GM12878 (cell line): ENCODE data around the gene LTA. TPM values are rescaled to one million over a fixed set of nuclear protein-coding genes. Genes with fewer than 3 reads are reported as not detected.

Experiments used
- BRCA1 ChIP-seq: IDR thresholded peaks from 2 replicates; pipeline ENCODE4 v1.6.1; 2011; ENCODE audit warnings: low read depth, low read length, improper control_type of control experiment
- CBX3 ChIP-seq: fragments of 200-600 bp; sonication (generic); IDR thresholded peaks from 2 replicates; pipeline ENCODE4 v1.6.1; 2016; ENCODE audit warnings: low read depth, borderline replicate concordance
- CHD1 ChIP-seq: IDR thresholded peaks from 2 replicates; pipeline ENCODE4 v1.6.1; 2012; ENCODE audit warnings: low read depth, low read length, improper control_type of control experiment
- EGR1 ChIP-seq, 2 experiments: IDR thresholded peaks; 1 replicate in 1 of 2; 2 replicates in 1 of 2; pipeline ENCODE4 v1.6.1; 2011 to 2012; ENCODE audit warnings: low read depth in 2 of 2, low read length in 2 of 2, borderline replicate concordance in 1 of 2, mild to moderate bottlenecking in 1 of 2, moderate library complexity in 1 of 2
- ESRRA ChIP-seq: IDR thresholded peaks from 2 replicates; pipeline ENCODE4 v1.6.1; 2012; ENCODE audit warnings: mild to moderate bottlenecking, low read length, improper control_type of control experiment
- FOXK2 ChIP-seq: fragments of 450-650 bp; IDR thresholded peaks from 2 replicates; pipeline ENCODE4 v1.6.1; 2017; ENCODE audit warnings: mild to moderate bottlenecking, moderate library complexity
- HDGF ChIP-seq: fragments of 450-650 bp; IDR thresholded peaks from 2 replicates; pipeline ENCODE4 v1.6.1; 2016; ENCODE audit warnings: antibody characterized with exemption
- JUNB ChIP-seq: IDR thresholded peaks from 2 replicates; pipeline ENCODE4 v1.6.1; 2016; ENCODE audit warnings: antibody characterized with exemption, mild to moderate bottlenecking
- KLF5 ChIP-seq: fragments of 450-650 bp; IDR thresholded peaks from 2 replicates; pipeline ENCODE4 v1.6.1; 2014; ENCODE audit warnings: mild to moderate bottlenecking; ENCODE audit not compliant: partially characterized antibody
- MLLT1 ChIP-seq: fragments of 450-650 bp; IDR thresholded peaks from 2 replicates; pipeline ENCODE4 v1.6.1; 2016; ENCODE audit warnings: mild to moderate bottlenecking
- NR2C2 ChIP-seq: IDR thresholded peaks from 2 replicates; pipeline ENCODE4 v1.6.1; 2011; ENCODE audit warnings: borderline replicate concordance, low read depth; ENCODE audit not compliant: control insufficient read depth, insufficient read length
- NRF1 ChIP-seq: conservative IDR thresholded peaks from 2 replicates; pipeline ENCODE4 v1.6.1; 2011; ENCODE audit warnings: mild to moderate bottlenecking, low read depth, low read length, improper control_type of control experiment
- RAD21 ChIP-seq: IDR thresholded peaks from 2 replicates; pipeline ENCODE4 v1.6.1; 2011; ENCODE audit warnings: mild to moderate bottlenecking, low read depth, low read length, moderate library complexity; ENCODE audit not compliant: insufficient read depth
- SP1 ChIP-seq: IDR thresholded peaks from one replicate; pipeline ENCODE4 v1.6.1; 2011; ENCODE audit warnings: low read depth, low read length
- STAT3 ChIP-seq: IDR thresholded peaks from 2 replicates; pipeline ENCODE4 v1.6.1; 2011; ENCODE audit warnings: low read depth, low read length, improper control_type of control experiment
- TBL1XR1 ChIP-seq: IDR thresholded peaks from 2 replicates; pipeline ENCODE4 v1.6.1; 2012; ENCODE audit warnings: low read depth, low read length, improper control_type of control experiment
- TCF12 ChIP-seq: IDR thresholded peaks from 2 replicates; pipeline ENCODE4 v1.6.1; 2011; ENCODE audit warnings: low read depth, mild to moderate bottlenecking, low read length
- USF1 ChIP-seq: IDR thresholded peaks from 2 replicates; pipeline ENCODE4 v1.6.1; 2011; ENCODE audit warnings: borderline replicate concordance, low read depth, mild to moderate bottlenecking, moderate library complexity, mixed read lengths, low read length; ENCODE audit not compliant: insufficient read depth; ENCODE audit errors: extremely low read length
- WRNIP1 ChIP-seq: IDR thresholded peaks from 2 replicates; pipeline ENCODE4 v1.6.1; 2011; ENCODE audit warnings: low read depth, low read length, improper control_type of control experiment, borderline replicate concordance
- polyA plus RNA-seq, 11 experiments: library from polyadenylated mRNA; depleted of rRNA in 4 of 11; unstranded in 6 of 11; stranded (reverse) in 5 of 11; fragments of >200 nt; fragmentation: Nextera tagmentation in 4 of 11; fragmentation: Illumina TruSeq in 1 of 11; extraction: Ambion mirVana in 4 of 11; extraction: Trizol in 1 of 11; gene quantifications; 1 replicate in 1 of 11; 2 replicates in 10 of 11; pipeline versions ENCODE4 v1.2.1 to v1.2.3, GENCODE V29; 2011 to 2016; ENCODE audit warnings: inconsistent platforms in 2 of 11, missing spikeins in 2 of 11, low read depth in 1 of 11
- total RNA-seq, 4 experiments: library from RNA; depleted of rRNA in 3 of 4; stranded (reverse); fragments of >200 nt in 3 of 4; fragmentation: Illumina TruSeq in 1 of 4; extraction: Trizol in 1 of 4; gene quantifications; 2 replicates each; pipeline versions ENCODE4 v1.2.1 to v1.2.3, GENCODE V29; 2013 to 2021
- TF ChIP-seq, protein P1 (sequence below): fragments of 450-650 bp; IDR thresholded peaks from 2 replicates; pipeline ENCODE4 v1.6.1; 2017; ENCODE audit warnings: mild to moderate bottlenecking, moderate library complexity
- TF ChIP-seq, protein P2 (sequence below): fragments of 450-650 bp; IDR thresholded peaks from 2 replicates; pipeline ENCODE4 v1.6.1; 2017; ENCODE audit warnings: mild to moderate bottlenecking

LTA gene
- total and polyA plus RNA-seq, 10 of the 15 experiments (the other 5 are each of a cell fraction or from before 2014, with no cell fraction given) = 27.5 to 100 (median 75.1) TPM

- TF ChIP-seq, protein P1, sequence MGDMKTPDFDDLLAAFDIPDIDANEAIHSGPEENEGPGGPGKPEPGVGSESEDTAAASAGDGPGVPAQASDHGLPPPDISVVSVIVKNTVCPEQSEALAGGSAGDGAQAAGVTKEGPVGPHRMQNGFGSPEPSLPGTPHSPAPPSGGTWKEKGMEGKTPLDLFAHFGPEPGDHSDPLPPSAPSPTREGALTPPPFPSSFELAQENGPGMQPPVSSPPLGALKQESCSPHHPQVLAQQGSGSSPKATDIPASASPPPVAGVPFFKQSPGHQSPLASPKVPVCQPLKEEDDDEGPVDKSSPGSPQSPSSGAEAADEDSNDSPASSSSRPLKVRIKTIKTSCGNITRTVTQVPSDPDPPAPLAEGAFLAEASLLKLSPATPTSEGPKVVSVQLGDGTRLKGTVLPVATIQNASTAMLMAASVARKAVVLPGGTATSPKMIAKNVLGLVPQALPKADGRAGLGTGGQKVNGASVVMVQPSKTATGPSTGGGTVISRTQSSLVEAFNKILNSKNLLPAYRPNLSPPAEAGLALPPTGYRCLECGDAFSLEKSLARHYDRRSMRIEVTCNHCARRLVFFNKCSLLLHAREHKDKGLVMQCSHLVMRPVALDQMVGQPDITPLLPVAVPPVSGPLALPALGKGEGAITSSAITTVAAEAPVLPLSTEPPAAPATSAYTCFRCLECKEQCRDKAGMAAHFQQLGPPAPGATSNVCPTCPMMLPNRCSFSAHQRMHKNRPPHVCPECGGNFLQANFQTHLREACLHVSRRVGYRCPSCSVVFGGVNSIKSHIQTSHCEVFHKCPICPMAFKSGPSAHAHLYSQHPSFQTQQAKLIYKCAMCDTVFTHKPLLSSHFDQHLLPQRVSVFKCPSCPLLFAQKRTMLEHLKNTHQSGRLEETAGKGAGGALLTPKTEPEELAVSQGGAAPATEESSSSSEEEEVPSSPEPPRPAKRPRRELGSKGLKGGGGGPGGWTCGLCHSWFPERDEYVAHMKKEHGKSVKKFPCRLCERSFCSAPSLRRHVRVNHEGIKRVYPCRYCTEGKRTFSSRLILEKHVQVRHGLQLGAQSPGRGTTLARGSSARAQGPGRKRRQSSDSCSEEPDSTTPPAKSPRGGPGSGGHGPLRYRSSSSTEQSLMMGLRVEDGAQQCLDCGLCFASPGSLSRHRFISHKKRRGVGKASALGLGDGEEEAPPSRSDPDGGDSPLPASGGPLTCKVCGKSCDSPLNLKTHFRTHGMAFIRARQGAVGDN = peak; percentile 21; the same call in 1 of the 2 replicates
- TF ChIP-seq FOXK2 = no peak
- peak in 1 of 2 experiments; percentile 86; a peak in 2 of 3 replicates for TF ChIP-seq EGR1 (IDR thresholded peaks at IDR 0.05; ENCODE audit: borderline replicate concordance in 1 of 2, low read depth in 2 of 2, low read length in 2 of 2)
- peak; percentile 98 for TF ChIP-seq TBL1XR1
- TF ChIP-seq TCF12 = no peak; the same call in 1 of the 2 replicates
- TF ChIP-seq MLLT1 = peak; percentile 89
- no peak for TF ChIP-seq CHD1
- TF ChIP-seq, protein P2, sequence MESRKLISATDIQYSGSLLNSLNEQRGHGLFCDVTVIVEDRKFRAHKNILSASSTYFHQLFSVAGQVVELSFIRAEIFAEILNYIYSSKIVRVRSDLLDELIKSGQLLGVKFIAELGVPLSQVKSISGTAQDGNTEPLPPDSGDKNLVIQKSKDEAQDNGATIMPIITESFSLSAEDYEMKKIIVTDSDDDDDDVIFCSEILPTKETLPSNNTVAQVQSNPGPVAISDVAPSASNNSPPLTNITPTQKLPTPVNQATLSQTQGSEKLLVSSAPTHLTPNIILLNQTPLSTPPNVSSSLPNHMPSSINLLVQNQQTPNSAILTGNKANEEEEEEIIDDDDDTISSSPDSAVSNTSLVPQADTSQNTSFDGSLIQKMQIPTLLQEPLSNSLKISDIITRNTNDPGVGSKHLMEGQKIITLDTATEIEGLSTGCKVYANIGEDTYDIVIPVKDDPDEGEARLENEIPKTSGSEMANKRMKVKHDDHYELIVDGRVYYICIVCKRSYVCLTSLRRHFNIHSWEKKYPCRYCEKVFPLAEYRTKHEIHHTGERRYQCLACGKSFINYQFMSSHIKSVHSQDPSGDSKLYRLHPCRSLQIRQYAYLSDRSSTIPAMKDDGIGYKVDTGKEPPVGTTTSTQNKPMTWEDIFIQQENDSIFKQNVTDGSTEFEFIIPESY = 0 out of 2 replicates have a peak, but pooled peaks have one; percentile 21
- TF ChIP-seq KLF5 = peak; percentile 39
- peak; percentile 97 for TF ChIP-seq HDGF
- no peak for TF ChIP-seq NR2C2
- no peak for TF ChIP-seq CBX3
- peak; percentile 88 for TF ChIP-seq JUNB
- no peak for TF ChIP-seq BRCA1
- no peak for TF ChIP-seq WRNIP1
- TF ChIP-seq NRF1 = no peak
- TF ChIP-seq SP1 = peak; percentile 83
- 0 out of 2 replicates have a peak, but pooled peaks have one; percentile 31 for TF ChIP-seq RAD21
- no peak for TF ChIP-seq STAT3
- no peak for TF ChIP-seq USF1
- no peak for TF ChIP-seq ESRRA
These were observed 13.2 kb upstream of the LTA start (continued) for GRCh38 chr6:31558631-31559500.
